Measurements from ENCODE around the gene SLC30A1.

DNA sequence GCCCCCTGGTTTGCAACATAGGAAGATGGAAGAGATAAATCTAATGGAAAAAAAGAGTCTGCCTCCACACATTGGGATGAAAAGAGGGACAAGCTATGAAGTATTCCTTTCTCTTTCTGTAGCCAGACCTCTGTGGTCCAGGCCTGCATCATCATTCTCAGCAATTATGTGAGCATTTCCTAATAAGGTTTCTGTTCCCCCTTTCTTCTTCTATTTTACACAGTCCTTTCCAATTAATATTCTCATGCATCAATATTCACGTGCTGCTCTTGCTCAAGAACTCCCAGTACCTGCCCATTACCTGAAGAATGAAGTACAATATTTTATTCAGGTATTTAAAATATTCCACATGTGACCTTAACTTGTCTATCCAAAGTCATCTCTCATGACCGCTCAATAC, 8.2 kb upstream of the SLC30A1 start:
- TF ChIP-seq, protein P1, sequence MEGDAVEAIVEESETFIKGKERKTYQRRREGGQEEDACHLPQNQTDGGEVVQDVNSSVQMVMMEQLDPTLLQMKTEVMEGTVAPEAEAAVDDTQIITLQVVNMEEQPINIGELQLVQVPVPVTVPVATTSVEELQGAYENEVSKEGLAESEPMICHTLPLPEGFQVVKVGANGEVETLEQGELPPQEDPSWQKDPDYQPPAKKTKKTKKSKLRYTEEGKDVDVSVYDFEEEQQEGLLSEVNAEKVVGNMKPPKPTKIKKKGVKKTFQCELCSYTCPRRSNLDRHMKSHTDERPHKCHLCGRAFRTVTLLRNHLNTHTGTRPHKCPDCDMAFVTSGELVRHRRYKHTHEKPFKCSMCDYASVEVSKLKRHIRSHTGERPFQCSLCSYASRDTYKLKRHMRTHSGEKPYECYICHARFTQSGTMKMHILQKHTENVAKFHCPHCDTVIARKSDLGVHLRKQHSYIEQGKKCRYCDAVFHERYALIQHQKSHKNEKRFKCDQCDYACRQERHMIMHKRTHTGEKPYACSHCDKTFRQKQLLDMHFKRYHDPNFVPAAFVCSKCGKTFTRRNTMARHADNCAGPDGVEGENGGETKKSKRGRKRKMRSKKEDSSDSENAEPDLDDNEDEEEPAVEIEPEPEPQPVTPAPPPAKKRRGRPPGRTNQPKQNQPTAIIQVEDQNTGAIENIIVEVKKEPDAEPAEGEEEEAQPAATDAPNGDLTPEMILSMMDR (IDR thresholded peaks at IDR 0.05) = no peak
- TF ChIP-seq POLR2A (IDR thresholded peaks at IDR 0.05) = no peak

Measured in adrenal gland (tissue), 5 donors.